ENCODE data around the gene OTUD3.

OTUD3 gene

DNA sequence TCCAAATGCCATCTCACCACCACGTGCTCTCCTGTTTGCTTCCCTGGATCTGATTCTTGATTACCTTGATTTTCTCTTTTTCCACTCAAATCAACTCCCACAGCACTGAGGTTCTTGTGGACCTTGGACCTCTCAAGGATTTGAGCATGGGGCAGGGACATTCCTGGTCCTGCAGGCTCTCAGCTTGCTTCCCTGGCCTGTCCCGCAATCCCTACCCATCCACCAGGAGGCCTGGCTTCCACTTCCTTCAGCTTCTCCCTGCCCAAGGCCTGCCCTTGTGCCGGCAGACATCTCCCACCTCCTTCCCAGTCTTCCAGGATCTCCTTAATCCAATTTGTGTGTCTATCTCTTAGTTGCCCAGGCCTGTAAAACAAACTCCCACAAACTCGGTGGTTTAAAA lies 75.6 kb downstream of the OTUD3 start:
- DNase-seq: no peak

DNA sequence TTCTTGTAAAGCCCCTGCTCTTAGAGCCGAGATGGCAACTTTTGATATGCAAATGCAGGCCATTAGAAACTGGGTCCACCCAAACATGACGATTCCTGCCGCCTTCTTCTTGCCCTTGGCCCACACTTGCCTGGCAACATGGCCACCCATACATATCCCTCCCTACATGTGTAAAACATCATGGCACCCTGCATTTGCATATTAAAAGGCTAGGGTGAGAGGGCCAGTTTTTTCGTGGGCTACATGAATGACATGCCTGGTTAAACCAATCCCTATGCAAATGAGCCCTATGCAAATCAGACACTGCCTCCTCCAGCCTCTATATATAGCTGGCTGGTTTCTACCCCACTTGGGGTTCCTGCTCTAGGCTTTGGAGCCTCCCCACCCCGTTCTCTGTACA lies 78.4 kb downstream of the OTUD3 start:
- no peak for DNase-seq

Data from NCI-H1092 (cell line).